GM12892 (cell line): Measurements from ENCODE around the gene DOCK2.

Experiments
- POLR2A ChIP-seq: IDR thresholded peaks from 2 replicates; pipeline ENCODE4 v1.6.1; 2011; ENCODE audit warnings: low read depth, low read length, control low read depth
- POLR2AphosphoS5 ChIP-seq: IDR thresholded peaks from 2 replicates; pipeline ENCODE4 v1.6.1; 2011; ENCODE audit warnings: low read depth, low read length, control low read depth
- TAF1 ChIP-seq: IDR thresholded peaks from 2 replicates; pipeline ENCODE4 v1.6.1; 2011; ENCODE audit warnings: low read depth, mild to moderate bottlenecking, control low read depth, low read length, borderline replicate concordance

DNA sequence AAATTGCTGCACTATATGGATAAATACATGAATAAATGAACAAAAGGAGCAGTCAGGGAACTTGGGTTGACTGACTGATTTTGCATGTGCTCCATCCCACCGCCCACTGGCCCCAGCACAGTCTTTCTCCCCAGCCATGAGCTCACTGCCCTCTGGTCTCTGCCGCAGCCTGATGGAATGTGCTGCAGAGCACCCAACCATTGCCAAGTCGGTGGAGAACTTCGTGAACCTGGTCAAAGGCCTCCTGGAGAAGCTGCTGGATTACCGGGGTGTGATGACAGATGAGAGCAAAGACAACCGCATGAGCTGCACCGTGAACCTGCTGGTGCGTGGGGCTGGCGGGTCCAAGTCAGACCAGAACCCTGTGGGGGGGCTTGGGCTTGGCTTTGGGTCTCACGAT is 397.2 kb downstream of the DOCK2 start:
- TF ChIP-seq POLR2A (no peak), TAF1 (no peak), POLR2AphosphoS5 (no peak)
